Kidney (tissue), 14 donors: ENCODE data around the gene ISCU. TPM values are rescaled to one million over a fixed set of nuclear protein-coding genes. Genes with fewer than 3 reads are reported as not detected.
"Not testable (repeated sequence)": the region's sequence is repeated elsewhere in the genome, so short reads cannot be mapped to it uniquely, and the experiment has no call there.

Experiments used
- DNase-seq, 5 donors: peaks; one replicate each; pipeline ENCODE4 v3.0.0-alpha.2; 2013 to 2020
- FAIRE-seq: peaks from 2 replicates; lab custom pipeline; 2012; peaks lifted over from hg19 to GRCh38; lab: Jason Lieb, UNC
- H3K27ac ChIP-seq, 2 donors: one replicate each; pipeline ENCODE4 v1.7.0; 2013; ENCODE audit warnings: low read depth in 2 of 2, low read length in 2 of 2, inconsistent platforms in 1 of 2
- H3K27me3 ChIP-seq: one replicate; pipeline ENCODE4 v1.7.1; 2013; ENCODE audit warnings: low read length, inconsistent platforms; ENCODE audit not compliant: control insufficient read depth, insufficient read depth
- H3K36me3 ChIP-seq, 3 donors: one replicate each; pipeline versions ENCODE4 v1.7.0 to v1.7.1; 2013; ENCODE audit warnings: low read length in 3 of 3, control low read depth in 1 of 3, inconsistent platforms in 1 of 3; ENCODE audit not compliant: insufficient read depth in 3 of 3, control insufficient read depth in 2 of 3
- H3K4me1 ChIP-seq, 3 donors: one replicate each; pipeline versions ENCODE4 v1.7.0 to v1.7.1; 2013; ENCODE audit warnings: low read length in 3 of 3, inconsistent platforms in 1 of 3, low read depth in 1 of 3; ENCODE audit not compliant: control insufficient read depth in 2 of 3, insufficient read depth in 2 of 3
- H3K4me3 ChIP-seq, 3 donors: one replicate each; pipeline versions ENCODE4 v1.7.0 to v1.8.1; 2013; ENCODE audit warnings: low read length in 3 of 3, control low read depth in 1 of 3, inconsistent platforms in 1 of 3
- H3K9ac ChIP-seq, 3 donors: one replicate each; pipeline versions ENCODE4 v1.7.0 to v1.7.1; 2013; ENCODE audit warnings: low read length in 3 of 3, control low read depth in 1 of 3, inconsistent platforms in 1 of 3
- H3K9me3 ChIP-seq, 3 donors: one replicate each; pipeline versions ENCODE4 v1.7.0 to v1.7.1; 2013; ENCODE audit warnings: low read length in 3 of 3, control low read depth in 1 of 3, inconsistent platforms in 1 of 3; ENCODE audit not compliant: control insufficient read depth in 2 of 3, insufficient read depth in 1 of 3
- intact Hi-C: fragments of 100-400 bp; cut with DNase I; formaldehyde crosslinking; loops from one replicate; pipeline ENCODE4 v1.11.1; 2022
- polyA plus RNA-seq: library from polyadenylated mRNA; stranded (reverse); fragments of 350-450 nt; fragmentation: Illumina TruSeq; extraction: RNeasy Lipid Tissue Mini Kit (QIAGEN cat#74804); gene quantifications from one replicate; pipeline ENCODE4 v1.2.3, GENCODE V29; 2014; ENCODE audit warnings: low read depth, low replicate concordance; ENCODE audit not compliant: insufficient read depth
- total RNA-seq: library from RNA; stranded (reverse); fragmentation: NEBNext Ultra II Directional; extraction: Animal tissue kit (Norgen Biotek cat#: 25700); gene quantifications from one replicate; pipeline ENCODE4 v1.2.1, GENCODE V29; 2021
- TF ChIP-seq, protein P1 (sequence below): IDR thresholded peaks from 3 replicates; pipeline ENCODE4 v1.5.1; 2012; ENCODE audit warnings: mild to moderate bottlenecking, moderate library complexity, borderline replicate concordance; ENCODE audit not compliant: insufficient read depth; ENCODE audit errors: extremely low read depth
- donor health status: control.
- donor health status: control.
- donor health status: control.
- donor health status: control.
- donor health status: control.
- donor health status: DM: yes; HTN: yes; CAD: no.
- donor health status: Normal renal cell carcinoma (clear cell type).

ISCU gene
- total and polyA plus RNA-seq, 2 donors from 2014 or later, result 183 to 511 TPM

DNA sequence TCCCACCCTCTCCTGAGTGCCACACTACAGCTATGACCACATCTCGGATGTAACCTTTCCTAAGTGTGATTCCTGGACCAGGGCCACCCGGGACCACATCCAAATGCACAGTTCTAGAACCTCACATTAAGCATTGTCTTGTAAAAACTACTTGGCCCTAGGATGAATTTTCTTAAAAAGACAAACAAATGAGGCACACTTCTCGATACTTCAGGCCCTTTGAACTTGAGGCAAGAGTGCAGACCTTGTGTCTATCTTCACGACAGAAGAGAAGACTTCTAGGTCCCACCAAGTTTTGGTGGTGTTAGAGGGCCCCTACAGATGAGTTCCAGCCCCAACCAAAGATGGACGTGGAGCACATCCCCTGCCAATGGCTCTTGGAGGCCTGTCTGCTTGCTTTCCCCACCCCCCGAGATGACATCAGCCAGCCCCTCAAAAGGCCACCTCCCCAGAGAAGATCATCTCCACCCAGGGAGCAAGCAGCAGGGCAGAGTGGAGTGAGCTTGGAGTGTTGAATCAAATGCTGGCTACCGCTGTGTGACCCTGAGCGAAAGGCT lies 9.3 kb downstream of the ISCU start:
- H3K27me3 ChIP-seq, result no peaks in the 10 kb centered on the region
- TF ChIP-seq, protein P1, sequence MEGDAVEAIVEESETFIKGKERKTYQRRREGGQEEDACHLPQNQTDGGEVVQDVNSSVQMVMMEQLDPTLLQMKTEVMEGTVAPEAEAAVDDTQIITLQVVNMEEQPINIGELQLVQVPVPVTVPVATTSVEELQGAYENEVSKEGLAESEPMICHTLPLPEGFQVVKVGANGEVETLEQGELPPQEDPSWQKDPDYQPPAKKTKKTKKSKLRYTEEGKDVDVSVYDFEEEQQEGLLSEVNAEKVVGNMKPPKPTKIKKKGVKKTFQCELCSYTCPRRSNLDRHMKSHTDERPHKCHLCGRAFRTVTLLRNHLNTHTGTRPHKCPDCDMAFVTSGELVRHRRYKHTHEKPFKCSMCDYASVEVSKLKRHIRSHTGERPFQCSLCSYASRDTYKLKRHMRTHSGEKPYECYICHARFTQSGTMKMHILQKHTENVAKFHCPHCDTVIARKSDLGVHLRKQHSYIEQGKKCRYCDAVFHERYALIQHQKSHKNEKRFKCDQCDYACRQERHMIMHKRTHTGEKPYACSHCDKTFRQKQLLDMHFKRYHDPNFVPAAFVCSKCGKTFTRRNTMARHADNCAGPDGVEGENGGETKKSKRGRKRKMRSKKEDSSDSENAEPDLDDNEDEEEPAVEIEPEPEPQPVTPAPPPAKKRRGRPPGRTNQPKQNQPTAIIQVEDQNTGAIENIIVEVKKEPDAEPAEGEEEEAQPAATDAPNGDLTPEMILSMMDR, result no peak
- peaks cover 0 to 11% (median 9%) of the 10 kb centered on the region in 3 donors for H3K4me1 ChIP-seq
- intact Hi-C loops, result loop anchor here (10.0 kb wide), 1 partner anchor 223 kb away; no protein-coding TSS in a partner anchor
- no peak overlapping the region for H3K9ac ChIP-seq
- no peaks in the 10 kb centered on the region for H3K9me3 ChIP-seq
- H3K27ac ChIP-seq, result no peak overlapping the region
- H3K4me3 ChIP-seq, result no peak overlapping the region
- H3K36me3 ChIP-seq, result peaks cover 2 to 24% (median 19%) of the 10 kb centered on the region in 3 donors
- DNase-seq, result no peak
- no peak for FAIRE-seq

GRCh38 chr12:108572166-108572790 lies 9.9 kb downstream of the ISCU start:
- Histone ChIP-seq H3K27me3 (no peaks in the 10 kb centered on the region), H3K9me3 (no peaks in the 10 kb centered on the region), H3K36me3 (peaks cover 2 to 18% (median 13%) of the 10 kb centered on the region in 3 donors), H3K4me3 (no peak overlapping the region), H3K9ac (no peak overlapping the region), H3K27ac (no peak overlapping the region), H3K4me1 (peaks cover 0 to 6% (median 5%) of the 10 kb centered on the region in 3 donors)
- FAIRE-seq (no peak), DNase-seq (no peak)
- intact Hi-C loops, result loop anchor here (10.0 kb wide), 1 partner anchor 223 kb away; no protein-coding TSS in a partner anchor
- TF ChIP-seq, protein P1, result no peak

DNA sequence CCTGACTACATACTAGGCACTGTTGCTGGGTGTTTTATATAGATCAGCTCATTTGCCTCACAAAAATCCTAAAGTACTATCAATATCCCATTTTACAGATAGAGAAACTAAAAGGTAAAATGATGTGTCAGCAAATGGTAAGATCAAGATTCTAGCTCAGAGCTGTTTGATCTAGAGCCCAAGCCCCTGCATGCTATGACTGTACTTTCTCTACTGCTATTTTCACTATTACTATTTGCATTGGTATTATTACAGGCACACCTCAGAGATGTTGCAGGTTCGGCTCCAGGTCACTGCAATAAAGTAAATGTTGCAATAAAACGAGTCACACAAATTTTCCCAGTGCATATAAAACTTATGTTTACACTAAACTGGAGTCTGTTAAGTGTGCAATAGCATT lies 10.9 kb downstream of the ISCU start:
- TF ChIP-seq, protein P1, result no peak
- Histone ChIP-seq H3K9ac (no peak overlapping the region), H3K4me1 (peaks cover 0 to 2% (median 0%) of the 10 kb centered on the region in 3 donors), H3K9me3 (no peaks in the 10 kb centered on the region), H3K27ac (no peak overlapping the region), H3K27me3 (no peaks in the 10 kb centered on the region), H3K36me3 (peaks cover 2 to 8% (median 6%) of the 10 kb centered on the region in 3 donors), H3K4me3 (no peak overlapping the region)
- FAIRE-seq (no peak), DNase-seq (no peak)
- intact Hi-C loops, result loop anchor here (10.0 kb wide), 1 partner anchor 221 kb away; no protein-coding TSS in a partner anchor

DNA sequence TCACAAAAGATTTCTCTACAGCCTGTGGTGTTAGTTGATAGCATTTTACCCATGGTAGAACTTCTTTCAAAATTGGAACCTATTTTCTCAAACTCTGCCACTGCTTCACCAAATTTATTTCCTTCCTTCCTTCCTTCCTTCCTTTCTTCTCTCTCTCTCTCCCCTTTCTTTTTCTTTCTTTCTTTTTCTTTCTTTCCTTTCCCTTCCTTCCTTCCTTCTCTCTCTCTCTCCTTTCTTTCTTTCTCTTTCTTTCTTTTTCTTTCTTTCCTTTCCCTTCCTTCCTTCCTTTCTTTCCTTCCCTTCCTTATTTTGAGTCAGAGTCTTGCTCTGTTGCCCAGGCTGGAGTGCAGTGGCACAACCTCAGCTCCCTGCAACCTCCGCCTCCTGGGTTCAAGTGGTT lies 11.9 kb downstream of the ISCU start:
- not testable (repeated sequence) for FAIRE-seq, DNase-seq, H3K9me3 ChIP-seq

More for the DNA sequence above, 11.9 kb downstream of the ISCU start:
- not testable (repeated sequence) for H3K4me1 ChIP-seq, H3K36me3 ChIP-seq, H3K27me3 ChIP-seq, H3K4me3 ChIP-seq, H3K9ac ChIP-seq, H3K27ac ChIP-seq
- intact Hi-C loops, result loop anchor here (10.0 kb wide), 1 partner anchor 221 kb away; no protein-coding TSS in a partner anchor
